ENCODE results near the gene NBR1. TPM values are rescaled to one million over a fixed set of nuclear protein-coding genes. Genes with fewer than 3 reads are reported as not detected.

The NBR1 gene
- total and polyA plus RNA-seq, 2 experiments from 2014 or later = 12.6 to 36.8 TPM

- no peak for TF ChIP-seq ETS1 (IDR thresholded peaks at IDR 0.05)
- TF ChIP-seq EZH2phosphoT487 (IDR thresholded peaks at IDR 0.05; ENCODE audit: unreplicated experiment) = no peak
- TF ChIP-seq JUNB (IDR thresholded peaks at IDR 0.05; ENCODE audit: unreplicated experiment) = no peak
- no peak for TF ChIP-seq EZH2 (IDR thresholded peaks at IDR 0.05; ENCODE audit: low read depth, unreplicated experiment)
- TF ChIP-seq CREB1 (CRISPR knock-in tag; IDR thresholded peaks at IDR 0.05; ENCODE audit: low read depth) = no peak
- TF ChIP-seq STAT1 (IDR thresholded peaks at IDR 0.05; ENCODE audit: unreplicated experiment) = no peak
- TF ChIP-seq, protein P1, sequence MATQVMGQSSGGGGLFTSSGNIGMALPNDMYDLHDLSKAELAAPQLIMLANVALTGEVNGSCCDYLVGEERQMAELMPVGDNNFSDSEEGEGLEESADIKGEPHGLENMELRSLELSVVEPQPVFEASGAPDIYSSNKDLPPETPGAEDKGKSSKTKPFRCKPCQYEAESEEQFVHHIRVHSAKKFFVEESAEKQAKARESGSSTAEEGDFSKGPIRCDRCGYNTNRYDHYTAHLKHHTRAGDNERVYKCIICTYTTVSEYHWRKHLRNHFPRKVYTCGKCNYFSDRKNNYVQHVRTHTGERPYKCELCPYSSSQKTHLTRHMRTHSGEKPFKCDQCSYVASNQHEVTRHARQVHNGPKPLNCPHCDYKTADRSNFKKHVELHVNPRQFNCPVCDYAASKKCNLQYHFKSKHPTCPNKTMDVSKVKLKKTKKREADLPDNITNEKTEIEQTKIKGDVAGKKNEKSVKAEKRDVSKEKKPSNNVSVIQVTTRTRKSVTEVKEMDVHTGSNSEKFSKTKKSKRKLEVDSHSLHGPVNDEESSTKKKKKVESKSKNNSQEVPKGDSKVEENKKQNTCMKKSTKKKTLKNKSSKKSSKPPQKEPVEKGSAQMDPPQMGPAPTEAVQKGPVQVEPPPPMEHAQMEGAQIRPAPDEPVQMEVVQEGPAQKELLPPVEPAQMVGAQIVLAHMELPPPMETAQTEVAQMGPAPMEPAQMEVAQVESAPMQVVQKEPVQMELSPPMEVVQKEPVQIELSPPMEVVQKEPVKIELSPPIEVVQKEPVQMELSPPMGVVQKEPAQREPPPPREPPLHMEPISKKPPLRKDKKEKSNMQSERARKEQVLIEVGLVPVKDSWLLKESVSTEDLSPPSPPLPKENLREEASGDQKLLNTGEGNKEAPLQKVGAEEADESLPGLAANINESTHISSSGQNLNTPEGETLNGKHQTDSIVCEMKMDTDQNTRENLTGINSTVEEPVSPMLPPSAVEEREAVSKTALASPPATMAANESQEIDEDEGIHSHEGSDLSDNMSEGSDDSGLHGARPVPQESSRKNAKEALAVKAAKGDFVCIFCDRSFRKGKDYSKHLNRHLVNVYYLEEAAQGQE (IDR thresholded peaks at IDR 0.05; ENCODE audit: unreplicated experiment) = no peak
- TF ChIP-seq, protein P2, sequence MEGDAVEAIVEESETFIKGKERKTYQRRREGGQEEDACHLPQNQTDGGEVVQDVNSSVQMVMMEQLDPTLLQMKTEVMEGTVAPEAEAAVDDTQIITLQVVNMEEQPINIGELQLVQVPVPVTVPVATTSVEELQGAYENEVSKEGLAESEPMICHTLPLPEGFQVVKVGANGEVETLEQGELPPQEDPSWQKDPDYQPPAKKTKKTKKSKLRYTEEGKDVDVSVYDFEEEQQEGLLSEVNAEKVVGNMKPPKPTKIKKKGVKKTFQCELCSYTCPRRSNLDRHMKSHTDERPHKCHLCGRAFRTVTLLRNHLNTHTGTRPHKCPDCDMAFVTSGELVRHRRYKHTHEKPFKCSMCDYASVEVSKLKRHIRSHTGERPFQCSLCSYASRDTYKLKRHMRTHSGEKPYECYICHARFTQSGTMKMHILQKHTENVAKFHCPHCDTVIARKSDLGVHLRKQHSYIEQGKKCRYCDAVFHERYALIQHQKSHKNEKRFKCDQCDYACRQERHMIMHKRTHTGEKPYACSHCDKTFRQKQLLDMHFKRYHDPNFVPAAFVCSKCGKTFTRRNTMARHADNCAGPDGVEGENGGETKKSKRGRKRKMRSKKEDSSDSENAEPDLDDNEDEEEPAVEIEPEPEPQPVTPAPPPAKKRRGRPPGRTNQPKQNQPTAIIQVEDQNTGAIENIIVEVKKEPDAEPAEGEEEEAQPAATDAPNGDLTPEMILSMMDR (conservative IDR thresholded peaks at IDR 0.05; ENCODE audit: low read depth in 2 of 2) = no peak
- TF ChIP-seq ZNF114 (CRISPR knock-in tag; IDR thresholded peaks at IDR 0.05) = no peak
Measured at GRCh38 chr17:43125967-43126910, 44.8 kb upstream of the NBR1 start (continued).

DNA sequence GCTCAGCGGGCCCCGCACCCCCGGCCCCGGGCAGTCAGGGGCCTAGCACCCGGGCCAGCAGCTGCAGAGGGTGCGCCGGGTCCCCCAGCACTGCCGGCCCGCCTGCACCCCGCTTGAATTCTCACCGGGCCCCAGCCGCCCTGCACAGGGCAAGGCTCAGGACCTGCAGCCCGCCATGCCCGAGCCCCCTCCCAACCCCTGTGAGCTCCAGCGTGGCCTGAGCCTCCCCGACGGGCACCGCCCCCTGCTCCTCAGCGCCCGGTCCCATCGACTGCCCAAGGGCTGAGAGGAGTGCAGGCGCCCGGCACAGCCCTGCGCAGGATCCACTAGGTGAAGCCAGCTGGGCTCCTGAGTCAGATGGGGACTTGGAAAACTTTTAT lies 44.1 kb upstream of the NBR1 start:
- DNase-seq (ENCODE audit: low spot score) (no peak), ATAC-seq (no peak)
- peaks cover 8% of the 10 kb centered on the region for H3K4me1 Mint-ChIP-seq
- Histone ChIP-seq H4K20me1 (replicated peaks; ENCODE audit: insufficient read depth) (no peaks in the 10 kb centered on the region; the same call in 1 of the 2 replicates), H3K27me3 (ENCODE audit: insufficient read depth) (no peaks in the 10 kb centered on the region), H2AFZ (no peak overlapping the region), H3K4me2 (no peak overlapping the region), H3K9me2 (ENCODE audit: insufficient read depth) (no peaks in the 10 kb centered on the region), H3K27ac (ENCODE audit: low read depth) (no peak overlapping the region), H3K4me3 (no peak overlapping the region), H3F3A (replicated peaks; ENCODE audit: low read depth) (0 out of 2 replicates have a peak, but pooled peaks cover 3% of the 10 kb centered on the region), H3K4me1 (ENCODE audit: insufficient read depth) (no peaks in the 10 kb centered on the region), H3K36me3 (ENCODE audit: insufficient read depth) (peaks cover 4% of the 10 kb centered on the region; the same call in 1 of the 2 replicates), H3K79me2 (replicated peaks; ENCODE audit: insufficient read depth) (peaks cover 26% of the 10 kb centered on the region)
- peaks cover 24% of the 10 kb centered on the region for H3K27me3 Mint-ChIP-seq (ENCODE audit: insufficient read depth, low read depth, poor library complexity)
- peak overlapping the region; percentile 56 for H3K4me3 Mint-ChIP-seq
- H3K27ac Mint-ChIP-seq = no peak overlapping the region
- H3K9me3 Mint-ChIP-seq = peaks cover 10% of the 10 kb centered on the region
- H3K36me3 Mint-ChIP-seq (ENCODE audit: low read depth) = peaks cover 39% of the 10 kb centered on the region
- no peak for TF ChIP-seq STAT1 (IDR thresholded peaks at IDR 0.05; ENCODE audit: unreplicated experiment)
- TF ChIP-seq CREB1 (CRISPR knock-in tag; IDR thresholded peaks at IDR 0.05; ENCODE audit: low read depth) = no peak
- no peak for TF ChIP-seq POLR2AphosphoS5 (IDR thresholded peaks at IDR 0.05; ENCODE audit: low read depth)
- no peak for TF ChIP-seq EZH2 (IDR thresholded peaks at IDR 0.05; ENCODE audit: low read depth, unreplicated experiment)
- TF ChIP-seq ZNF114 (CRISPR knock-in tag; IDR thresholded peaks at IDR 0.05) = no peak
- TF ChIP-seq, protein P1 (IDR thresholded peaks at IDR 0.05; ENCODE audit: unreplicated experiment) = no peak
- TF ChIP-seq NANOG (IDR thresholded peaks at IDR 0.05; ENCODE audit: borderline replicate concordance) = no peak
- TF ChIP-seq ETS1 (IDR thresholded peaks at IDR 0.05) = no peak

Measured in GM23338 (cell line).